Right renal cortex interstitium (tissue), 3 donors: ENCODE measurements around the gene CBL. TPM values are rescaled to one million over a fixed set of nuclear protein-coding genes. Genes with fewer than 3 reads are reported as not detected.
A peak's percentile ranks its signal among the peaks of the same experiment; 100 is the strongest.
"Not testable (repeated sequence)": the region's sequence is repeated elsewhere in the genome, so short reads cannot be mapped to it uniquely, and the experiment has no call there.

Experiments
- DNase-seq, 3 donors: peaks; one replicate each; pipeline ENCODE4 v3.0.0-alpha.2; 2013; ENCODE audit warnings: low read depth in 3 of 3, low spot score in 2 of 3
- polyA plus RNA-seq, 3 donors: library from polyadenylated mRNA; unstranded; fragments of 120-200 nt; gene quantifications; one replicate each; pipeline ENCODE4 v1.2.1, GENCODE V29; 2013; ENCODE audit not compliant: insufficient read length in 3 of 3

Gene CBL
- polyA plus RNA-seq, 3 donors, result 19.5 to 19.8 (median 19.7) TPM

GRCh38 chr11:119181677-119182412 is 24.3 kb upstream of the CBL start:
- no peak for DNase-seq

DNA sequence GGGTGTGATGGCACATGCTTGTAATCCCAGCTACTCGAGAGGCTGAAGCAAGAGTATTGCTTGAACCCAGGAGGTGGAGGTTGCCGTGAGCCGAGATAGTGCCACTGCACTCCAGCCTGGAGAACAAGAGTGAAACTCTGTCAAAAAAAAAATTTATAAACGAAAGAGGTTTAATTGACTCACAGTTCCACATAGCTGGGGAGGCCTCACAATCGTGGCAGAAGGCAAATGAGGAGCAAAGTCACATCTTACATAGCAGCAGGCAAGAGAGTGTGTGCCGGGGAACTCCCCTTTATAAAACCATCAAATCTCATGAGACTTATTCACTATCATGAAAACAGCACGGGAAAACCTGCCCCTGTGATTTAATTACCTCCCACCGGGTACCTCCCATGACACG is 21.7 kb upstream of the CBL start:
- DNase-seq, result not testable (repeated sequence)

- DNase-seq, result no peak
These were observed 20.0 kb upstream of the CBL start for GRCh38 chr11:119185981-119186634.

DNA sequence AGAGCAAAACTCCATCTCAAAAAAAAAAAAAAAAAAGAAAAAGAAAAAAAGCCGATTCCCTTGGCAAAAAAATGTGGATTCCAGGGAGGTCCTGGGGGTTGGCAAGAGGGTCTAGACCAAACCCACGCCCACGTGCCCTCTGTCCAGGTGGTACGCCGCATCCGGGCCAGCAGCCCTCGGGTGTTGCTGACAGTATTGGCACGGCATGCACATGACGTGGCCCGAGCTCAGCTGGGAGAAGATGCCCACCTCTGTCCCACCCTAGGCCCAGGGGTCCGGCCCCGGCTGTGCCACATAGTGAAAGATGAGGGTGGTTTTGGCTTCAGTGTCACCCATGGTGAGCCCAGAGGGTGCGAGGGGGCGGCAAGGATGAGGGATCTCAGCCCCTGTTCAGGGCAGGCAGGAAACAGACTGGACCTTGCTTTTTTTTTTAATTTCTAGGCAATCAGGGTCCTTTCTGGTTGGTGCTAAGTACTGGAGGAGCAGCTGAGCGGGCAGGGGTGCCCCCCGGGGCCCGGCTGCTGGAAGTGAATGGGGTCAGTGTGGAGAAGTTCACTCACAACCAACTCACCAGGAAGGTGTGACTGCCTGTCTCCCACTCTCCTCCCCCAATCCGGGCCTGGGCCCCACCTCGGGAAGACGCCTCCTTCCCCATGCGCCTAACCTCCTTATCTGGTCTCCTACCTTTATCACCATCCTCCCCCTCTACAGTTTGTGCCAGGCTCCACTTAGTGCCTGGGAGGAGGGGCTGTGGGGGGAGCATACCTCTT is 18.8 kb upstream of the CBL start:
- DNase-seq, result no peak

GRCh38 chr11:119188067-119188466 is 18.1 kb upstream of the CBL start:
- no peak for DNase-seq

- DNase-seq, result no peak
These were observed 17.3 kb upstream of the CBL start for GRCh38 chr11:119188887-119189286.

DNA sequence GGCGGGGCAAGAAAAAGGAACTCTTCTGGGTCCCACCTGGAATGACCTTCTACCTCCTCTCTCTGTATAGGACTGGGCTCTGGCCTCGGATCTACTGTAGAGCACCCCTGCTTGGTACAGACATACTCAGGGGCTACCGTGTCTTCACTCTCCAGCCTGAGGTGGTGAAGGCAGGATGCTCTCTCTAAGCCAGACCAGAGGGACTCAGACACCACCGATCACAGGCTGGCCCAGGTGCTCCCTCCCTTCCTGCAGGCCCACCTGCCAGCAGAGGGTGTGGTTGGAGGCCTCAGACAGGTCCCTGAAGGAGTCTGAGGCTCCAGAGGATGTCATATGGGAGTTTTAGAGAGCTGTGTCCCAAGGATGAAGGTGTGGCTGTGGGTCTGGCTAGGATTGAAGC is 16.7 kb upstream of the CBL start:
- DNase-seq, result no peak

DNA sequence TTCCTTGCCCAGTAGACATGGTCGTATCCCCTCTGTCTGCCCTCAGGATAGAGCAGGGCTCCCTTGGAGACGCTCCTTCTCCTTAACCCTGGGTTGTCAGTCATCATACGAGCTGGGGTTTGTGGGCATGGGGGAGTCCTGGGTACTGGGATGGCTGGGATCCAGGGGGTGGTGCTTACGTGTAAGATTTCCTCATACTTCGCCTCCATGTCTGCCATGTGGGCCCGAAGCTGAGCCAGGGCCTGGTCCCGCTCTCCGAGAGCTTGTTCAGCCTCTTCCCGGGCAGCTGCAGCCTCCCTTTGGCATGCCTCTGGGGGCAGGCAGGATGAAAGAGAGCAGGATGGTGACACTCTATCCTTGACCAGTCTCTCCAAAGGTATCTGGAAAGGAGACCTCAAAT is 15.6 kb upstream of the CBL start:
- no peak for DNase-seq

- DNase-seq, result not testable (repeated sequence)
These were observed 14.9 kb upstream of the CBL start for GRCh38 chr11:119191265-119191664.

DNA sequence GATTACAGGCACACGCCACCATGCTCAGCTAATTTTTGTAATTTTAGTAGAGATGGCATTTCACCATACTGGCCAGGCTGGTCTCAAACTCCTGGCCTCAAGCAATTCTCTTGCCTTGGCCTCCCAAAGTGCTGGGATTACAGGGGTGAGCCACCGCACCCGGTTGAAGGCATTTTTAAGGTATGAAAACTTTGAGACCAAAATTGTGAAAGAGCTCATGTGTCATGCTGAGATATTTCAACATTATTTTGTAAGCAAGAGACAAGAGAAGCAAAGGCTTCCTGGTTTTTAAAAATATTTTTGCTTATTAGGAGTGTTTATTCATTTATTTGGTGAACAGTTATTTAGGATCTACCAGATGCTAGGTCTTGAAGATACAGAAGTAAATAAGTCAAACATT is 14.0 kb upstream of the CBL start:
- DNase-seq, result no peak

DNA sequence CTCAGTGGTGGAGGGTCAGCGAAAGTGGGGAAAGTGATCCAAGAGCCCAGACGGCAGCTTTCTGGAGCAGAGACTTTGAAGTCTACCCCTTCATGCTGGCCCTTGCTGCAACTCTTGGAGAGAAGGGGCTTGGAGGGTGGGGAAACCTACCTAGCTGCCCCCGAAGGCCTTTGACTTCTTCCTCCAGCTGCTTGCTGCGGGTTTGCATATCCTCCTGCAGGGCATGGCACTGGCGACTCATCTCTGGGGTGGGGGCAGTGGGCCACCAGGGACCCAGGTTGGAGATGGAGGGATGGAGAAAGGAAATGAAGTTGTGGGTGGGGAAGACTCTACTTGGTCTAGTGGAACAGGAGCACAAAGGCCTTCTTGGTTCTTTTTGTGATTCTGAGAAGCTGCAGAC is 13.1 kb upstream of the CBL start:
- DNase-seq, result no peak

DNA sequence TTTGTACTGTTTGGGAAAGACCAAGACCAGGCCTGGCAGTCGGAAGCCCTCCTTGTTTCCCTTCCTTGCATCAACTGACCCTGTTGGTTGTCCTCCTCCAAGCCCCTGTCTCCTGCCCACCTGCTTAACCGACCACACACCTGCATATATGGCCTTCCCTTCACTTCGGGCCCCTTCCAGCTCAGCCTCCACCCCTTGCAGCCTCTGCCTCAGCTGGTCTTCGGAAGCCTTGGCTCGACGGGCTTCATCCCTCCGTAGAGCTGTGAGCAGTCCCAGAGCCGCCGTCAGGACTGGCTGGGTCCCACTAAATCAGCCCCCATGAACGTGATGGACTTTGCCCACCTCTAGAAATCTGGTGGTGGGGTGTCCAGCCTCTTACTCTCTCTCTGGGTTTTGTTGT is 12.5 kb upstream of the CBL start:
- DNase-seq, result no peak

DNA sequence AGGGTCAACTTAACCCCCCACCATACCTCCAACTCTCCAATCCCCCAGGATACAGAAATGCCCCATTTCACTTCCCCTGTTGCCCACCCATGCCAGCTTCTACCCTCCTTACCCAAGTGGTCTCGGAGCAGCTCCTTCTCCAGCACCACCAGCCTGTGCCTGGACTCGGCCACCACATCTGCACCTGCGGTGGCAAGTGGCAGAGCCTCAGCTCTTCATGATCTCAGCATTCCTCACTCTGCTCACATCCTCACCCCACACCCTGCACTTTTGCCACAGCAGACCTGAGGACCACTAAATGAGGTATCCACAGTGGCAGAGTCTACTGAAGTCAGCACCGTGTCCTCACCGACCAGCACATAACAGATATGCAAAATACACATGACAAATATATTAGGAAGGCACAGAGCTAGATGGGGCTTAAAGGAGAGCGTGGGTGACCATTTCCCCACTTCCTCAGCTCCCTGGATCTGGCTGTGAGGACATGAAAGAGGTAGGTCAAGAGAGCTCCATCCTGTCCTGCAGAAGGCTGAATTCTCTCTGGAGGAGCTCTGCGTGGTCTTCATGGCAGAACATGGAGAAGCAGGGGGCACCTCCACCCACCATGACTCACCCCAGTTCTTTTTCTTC is 11.2 kb upstream of the CBL start:
- no peak for DNase-seq

GRCh38 chr11:119195680-119196079 is 10.5 kb upstream of the CBL start:
- DNase-seq, result no peak

GRCh38 chr11:119196833-119197483 is 9.2 kb upstream of the CBL start:
- peak; percentile 70 to 78 (median 74) for DNase-seq

GRCh38 chr11:119198925-119199324 is 7.2 kb upstream of the CBL start:
- DNase-seq, result no peak

- DNase-seq, result not testable (repeated sequence)
These were observed 4.9 kb upstream of the CBL start for GRCh38 chr11:119201236-119201635.

DNA sequence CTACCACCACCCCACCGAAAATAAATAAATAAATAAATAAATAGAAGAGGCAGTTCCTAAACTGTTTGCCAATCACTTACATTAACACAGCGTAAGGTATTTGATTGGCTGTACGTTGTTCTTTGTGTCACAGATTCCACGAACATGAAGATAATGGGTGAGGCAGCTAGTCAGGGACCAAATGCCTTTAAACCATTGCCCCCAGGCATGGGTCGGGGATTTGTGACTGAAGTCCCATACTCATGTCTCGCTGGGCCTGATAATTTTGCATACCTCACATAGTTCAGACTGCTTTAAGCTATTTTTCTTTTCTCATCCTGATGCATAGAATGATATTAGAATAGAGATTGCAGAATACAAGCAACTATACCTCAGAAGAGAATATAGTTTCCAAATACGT is 3.6 kb upstream of the CBL start:
- no peak for DNase-seq

- DNase-seq, result no peak
These were observed 2.1 kb upstream of the CBL start for GRCh38 chr11:119204066-119204465.

- no peak for DNase-seq
These were observed 1.1 kb upstream of the CBL start for GRCh38 chr11:119205080-119205479.
